GM18508 (cell line): Measurements from ENCODE around the gene C11orf71.

Experiments
- ATAC-seq: cut with Tn5 transposase; IDR thresholded peaks from one replicate; pipeline ENCODE4 v1.9.1; 2021; ENCODE audit warnings: moderate number of reproducible peaks; ENCODE audit not compliant: insufficient read depth, unreplicated experiment

Gene C11orf71

GRCh38 chr11:114400216-114400914 is at the start of gene C11orf71, which contains the start of gene RBM7:
TSS of gene C11orf71 (minus strand) at chr11:114400511. CDS start at chr11:114400331, 180 bp downstream.
TSS of gene RBM7 (plus strand) at chr11:114400666. CDS start at chr11:114400672, 6 bp downstream.
- ATAC-seq, result peak; percentile 84

- ATAC-seq, result no peak
Measured at GRCh38 chr11:114449845-114450244, 49.5 kb upstream of the C11orf71 start.

- no peak for ATAC-seq
Measured at GRCh38 chr11:114448749-114449482, 48.6 kb upstream of the C11orf71 start.

- no peak for ATAC-seq
Measured at GRCh38 chr11:114447892-114448291, 47.6 kb upstream of the C11orf71 start.

GRCh38 chr11:114447444-114447843 is 47.1 kb upstream of the C11orf71 start:
- no peak for ATAC-seq

GRCh38 chr11:114442536-114442935 is 42.2 kb upstream of the C11orf71 start:
- ATAC-seq, result no peak

GRCh38 chr11:114441921-114442320 is 41.6 kb upstream of the C11orf71 start:
- no peak for ATAC-seq

- no peak for ATAC-seq
Measured at GRCh38 chr11:114440971-114441763, 40.9 kb upstream of the C11orf71 start.

GRCh38 chr11:114440121-114440860 is 40.0 kb upstream of the C11orf71 start:
- ATAC-seq, result no peak

GRCh38 chr11:114439229-114440120 is 39.2 kb upstream of the C11orf71 start, which contains the start of gene REXO2:
TSS of gene REXO2 (plus strand) at chr11:114439467. CDS start at chr11:114439529, 62 bp downstream.
- ATAC-seq, result peak; percentile 96

- no peak for ATAC-seq
Measured at GRCh38 chr11:114438303-114438702, 38.0 kb upstream of the C11orf71 start.

GRCh38 chr11:114433376-114433775 is 33.1 kb upstream of the C11orf71 start:
- no peak for ATAC-seq

- ATAC-seq, result no peak
Measured at GRCh38 chr11:114432893-114433292, 32.6 kb upstream of the C11orf71 start.

GRCh38 chr11:114430290-114430689 is 30.0 kb upstream of the C11orf71 start:
- no peak for ATAC-seq

- no peak for ATAC-seq
Measured at GRCh38 chr11:114426280-114426679, 26.0 kb upstream of the C11orf71 start.

GRCh38 chr11:114416441-114416961 is 16.2 kb upstream of the C11orf71 start:
- no peak for ATAC-seq

GRCh38 chr11:114413958-114414357 is 13.6 kb upstream of the C11orf71 start:
- ATAC-seq, result no peak

GRCh38 chr11:114412946-114413345 is 12.6 kb upstream of the C11orf71 start:
- ATAC-seq, result no peak

GRCh38 chr11:114401311-114401710 is 1.0 kb upstream of the C11orf71 start:
- no peak for ATAC-seq
